Memory B cell (primary cell): ENCODE measurements around the gene HERC5.

Experiments
- ATAC-seq: fragments of 150-1000 bp; cut with Tn5 transposase; 2 replicates; pipeline ENCODE4 v1.10.0; 2021; ENCODE audit warnings: low read depth, mild to moderate bottlenecking, moderate library complexity
- DNase-seq, 2 donors: peaks; one replicate each; pipeline ENCODE4 v3.0.0; 2022; ENCODE audit warnings: low spot score in 2 of 2
- H3K27ac Mint-ChIP-seq: one replicate; pipeline ENCODE4 v1.8.0; 2022; ENCODE audit warnings: mild to moderate bottlenecking, moderate library complexity, mixed read lengths
- H3K27me3 Mint-ChIP-seq: one replicate; pipeline ENCODE4 v1.8.0; 2022; ENCODE audit warnings: mixed read lengths
- H3K36me3 Mint-ChIP-seq: one replicate; pipeline ENCODE4 v1.8.0; 2022; ENCODE audit warnings: mild to moderate bottlenecking, mixed read lengths
- H3K4me1 Mint-ChIP-seq: one replicate; pipeline ENCODE4 v1.8.0; 2022; ENCODE audit warnings: mixed read lengths
- H3K4me3 Mint-ChIP-seq: one replicate; pipeline ENCODE4 v1.8.0; 2022; ENCODE audit warnings: mild to moderate bottlenecking, moderate library complexity, mixed read lengths
- H3K9me3 Mint-ChIP-seq: one replicate; pipeline ENCODE4 v1.8.0; 2022; ENCODE audit warnings: mixed read lengths

Gene HERC5

DNA sequence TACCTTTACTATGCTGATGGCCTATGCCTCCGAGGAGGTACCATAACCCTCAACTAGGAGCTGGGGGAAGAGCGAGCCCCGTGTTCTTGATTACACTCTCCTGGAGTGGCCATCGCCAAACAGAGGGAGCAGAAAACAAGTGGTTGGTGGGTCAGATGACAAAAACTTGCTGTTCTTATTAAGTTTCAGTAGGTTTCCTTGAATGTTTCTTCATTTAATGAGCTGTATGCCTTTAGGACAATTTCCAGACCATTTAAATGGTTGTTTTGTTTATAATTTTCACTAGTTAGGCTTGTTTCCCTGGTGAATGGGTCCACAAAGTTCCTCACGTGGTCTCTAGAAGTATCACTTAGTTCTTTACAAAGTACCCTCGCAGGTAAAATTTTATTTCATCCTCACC is 62.0 kb downstream of the HERC5 start:
- Mint-ChIP-seq H3K4me1 (peaks cover 11% of the 10 kb centered on the region), H3K36me3 (peaks cover 2% of the 10 kb centered on the region), H3K4me3 (no peak overlapping the region), H3K27ac (no peak overlapping the region), H3K9me3 (no peaks in the 10 kb centered on the region), H3K27me3 (no peaks in the 10 kb centered on the region)
- DNase-seq (no peak), ATAC-seq (no peak)

GRCh38 chr4:88522702-88523324 is 65.9 kb downstream of the HERC5 start:
- ATAC-seq (peak; percentile 29), DNase-seq (no peak)
- H3K36me3 Mint-ChIP-seq, result peaks cover 2% of the 10 kb centered on the region
- H3K4me3 Mint-ChIP-seq, result peak overlapping the region; percentile 94
- no peaks in the 10 kb centered on the region for H3K27me3 Mint-ChIP-seq
- no peaks in the 10 kb centered on the region for H3K9me3 Mint-ChIP-seq
- peaks cover 14% of the 10 kb centered on the region for H3K4me1 Mint-ChIP-seq
- peak overlapping the region; percentile 90 for H3K27ac Mint-ChIP-seq

- peak within 1 kb of the TSS; percentile 94 for H3K4me3 Mint-ChIP-seq
- H3K36me3 Mint-ChIP-seq, result peaks cover 2% of the 10 kb centered on the region
- peak; percentile 41 to 63 for DNase-seq
- H3K9me3 Mint-ChIP-seq, result no peaks in the 10 kb centered on the region
- H3K27ac Mint-ChIP-seq, result peak within 1 kb of the TSS; percentile 90
- H3K27me3 Mint-ChIP-seq, result no peaks in the 10 kb centered on the region
- H3K4me1 Mint-ChIP-seq, result peaks cover 20% of the 10 kb centered on the region
- ATAC-seq, result peak; percentile 78
These were observed 66.6 kb downstream of the HERC5 start, which contains the start of gene PYURF for GRCh38 chr4:88523325-88524129. Gene PYURF, minus strand, starts transcription at chr4:88523776. Its CDS starts 76 bp downstream, at chr4:88523700.

- H3K36me3 Mint-ChIP-seq, result peaks cover 2% of the 10 kb centered on the region
- ATAC-seq (no peak), DNase-seq (no peak)
- peaks cover 20% of the 10 kb centered on the region for H3K4me1 Mint-ChIP-seq
- no peaks in the 10 kb centered on the region for H3K27me3 Mint-ChIP-seq
- peak overlapping the region; percentile 94 for H3K4me3 Mint-ChIP-seq
- H3K27ac Mint-ChIP-seq, result peak overlapping the region; percentile 90
- H3K9me3 Mint-ChIP-seq, result no peaks in the 10 kb centered on the region
These were observed 67.3 kb downstream of the HERC5 start for GRCh38 chr4:88524171-88524570.

DNA sequence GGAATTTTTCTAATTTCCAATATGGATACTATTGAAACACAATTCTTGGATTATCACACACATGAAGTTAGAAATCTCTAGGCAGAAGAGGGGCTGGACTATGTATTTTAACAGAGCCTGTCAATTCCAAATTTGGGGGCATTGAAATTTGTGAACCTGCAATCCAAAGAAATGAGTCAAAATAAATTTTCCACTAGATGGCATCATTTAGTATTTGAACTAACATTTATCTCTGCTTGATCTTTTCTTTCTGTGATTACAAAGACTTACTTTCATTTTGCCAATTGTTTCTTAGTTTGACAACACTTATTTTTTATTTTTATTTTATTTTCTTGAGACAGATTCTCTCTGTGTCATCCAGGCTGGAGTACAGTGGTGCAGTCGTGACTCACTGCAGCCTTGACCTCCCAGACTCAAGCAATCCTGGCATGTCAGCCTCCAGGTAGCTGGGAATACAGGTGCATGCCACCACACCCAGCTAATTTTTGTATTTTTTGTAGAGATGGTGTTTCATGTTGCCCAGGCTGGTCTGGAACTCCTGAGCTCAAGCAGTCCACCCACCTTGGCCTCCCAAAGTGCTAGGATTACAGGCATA is 69.4 kb downstream of the HERC5 start:
- H3K4me1 Mint-ChIP-seq, result peaks cover 18% of the 10 kb centered on the region
- ATAC-seq, result no peak
- no peak overlapping the region for H3K27ac Mint-ChIP-seq
- H3K27me3 Mint-ChIP-seq, result no peaks in the 10 kb centered on the region
- no peak for DNase-seq
- no peaks in the 10 kb centered on the region for H3K9me3 Mint-ChIP-seq
- peaks cover under 1% of the 10 kb centered on the region for H3K36me3 Mint-ChIP-seq
- H3K4me3 Mint-ChIP-seq, result no peak overlapping the region

DNA sequence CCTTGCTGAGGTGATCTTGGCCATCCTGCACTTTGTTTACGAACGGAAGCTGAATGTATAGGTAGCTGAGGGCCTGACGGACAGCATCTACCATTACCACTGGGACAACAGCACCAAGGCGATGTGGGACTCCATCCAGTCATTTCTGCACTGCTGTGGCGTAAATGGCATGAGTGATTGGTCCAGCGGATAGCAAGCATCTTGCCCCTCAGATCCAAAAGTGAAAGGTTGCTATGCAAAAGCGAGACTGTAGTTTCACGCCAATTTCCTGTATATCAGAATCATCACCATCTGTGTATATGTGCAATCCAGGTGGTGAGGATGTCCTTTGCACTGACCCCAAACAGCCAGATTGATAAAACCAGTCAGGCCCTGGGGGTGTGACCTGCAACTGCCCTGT is 70.9 kb downstream of the HERC5 start:
- Mint-ChIP-seq H3K27me3 (no peaks in the 10 kb centered on the region), H3K36me3 (no peaks in the 10 kb centered on the region), H3K27ac (no peak overlapping the region), H3K4me3 (peak overlapping the region; percentile 45), H3K4me1 (peaks cover 11% of the 10 kb centered on the region), H3K9me3 (no peaks in the 10 kb centered on the region)
- no peak for DNase-seq
- ATAC-seq, result no peak

DNA sequence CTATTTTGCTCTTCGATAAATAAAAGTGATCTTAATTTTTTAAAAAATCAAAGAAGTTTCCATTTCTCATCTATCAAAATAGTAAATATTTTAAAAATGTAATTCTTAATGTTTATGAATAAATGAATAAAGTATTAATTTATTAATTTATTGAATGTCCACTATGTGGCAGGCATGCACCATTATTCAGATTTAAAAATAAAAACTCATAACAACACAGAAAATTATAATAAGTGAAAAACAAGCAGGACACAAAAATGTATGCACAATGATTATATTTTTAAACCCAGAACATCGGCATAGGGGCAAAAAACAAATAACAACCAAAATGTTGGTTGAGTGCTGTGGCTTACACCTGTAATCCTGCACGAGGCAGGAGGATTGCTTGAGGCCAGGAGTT is 71.9 kb downstream of the HERC5 start:
- Mint-ChIP-seq H3K36me3 (no peaks in the 10 kb centered on the region), H3K9me3 (no peaks in the 10 kb centered on the region), H3K27ac (no peak overlapping the region), H3K4me1 (peaks cover 9% of the 10 kb centered on the region), H3K4me3 (no peak overlapping the region), H3K27me3 (no peaks in the 10 kb centered on the region)
- DNase-seq (no peak), ATAC-seq (no peak)

DNA sequence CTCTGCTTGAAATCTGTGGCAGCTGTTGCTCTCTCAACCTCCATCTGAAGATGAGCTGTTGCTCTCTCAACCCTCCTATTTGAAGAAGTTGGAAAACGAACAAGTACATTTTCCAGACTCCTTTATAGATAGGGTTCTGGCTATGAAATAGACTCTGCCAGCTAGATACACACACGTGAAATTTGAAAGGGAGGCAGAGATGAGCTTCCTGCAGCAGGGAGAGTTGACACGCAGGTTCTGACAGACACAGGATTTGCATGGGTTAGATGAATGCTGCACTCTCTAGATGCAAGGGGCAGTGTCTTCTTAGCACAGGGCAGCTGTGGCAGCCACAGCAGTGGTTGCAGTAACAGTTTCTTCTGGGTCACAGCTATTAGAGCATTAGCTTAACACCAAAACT is 74.6 kb downstream of the HERC5 start:
- H3K4me1 Mint-ChIP-seq, result peaks cover 9% of the 10 kb centered on the region
- ATAC-seq, result no peak
- no peak overlapping the region for H3K4me3 Mint-ChIP-seq
- H3K27me3 Mint-ChIP-seq, result no peaks in the 10 kb centered on the region
- no peak overlapping the region for H3K27ac Mint-ChIP-seq
- H3K9me3 Mint-ChIP-seq, result no peaks in the 10 kb centered on the region
- H3K36me3 Mint-ChIP-seq, result no peaks in the 10 kb centered on the region
- no peak for DNase-seq

DNA sequence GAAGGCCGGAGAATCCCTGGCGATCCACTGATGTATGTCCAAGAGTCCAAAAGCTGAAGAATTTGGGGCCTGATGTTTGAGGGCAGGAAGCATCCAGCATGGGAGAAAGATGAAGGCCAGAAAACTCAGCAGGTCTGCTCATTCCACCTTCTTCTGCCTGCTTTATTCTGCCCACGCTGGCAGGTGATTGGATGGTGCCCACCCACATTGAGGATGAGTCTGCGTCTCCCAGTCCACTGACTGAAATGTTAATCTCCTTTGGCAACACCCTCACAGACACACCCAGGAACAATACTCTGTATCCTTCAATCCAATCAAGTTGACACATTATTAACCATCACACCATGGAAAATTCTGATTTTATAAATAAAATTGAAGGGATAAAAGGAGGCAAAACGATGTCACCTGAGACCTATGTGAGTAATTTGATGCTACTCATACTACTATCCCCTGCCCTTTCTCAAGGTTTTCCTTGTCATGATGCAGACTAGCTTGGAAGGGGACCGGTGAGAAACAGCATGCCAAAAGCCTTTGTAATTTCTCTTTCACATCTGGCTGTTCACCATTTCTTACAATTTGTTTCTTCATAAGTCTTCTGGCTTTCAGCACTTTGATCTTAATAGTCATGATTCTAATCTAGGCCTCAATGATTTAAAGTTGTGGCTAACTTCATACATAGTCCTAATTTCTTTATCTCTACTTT is 76.3 kb downstream of the HERC5 start:
- ATAC-seq (no peak), DNase-seq (no peak)
- Mint-ChIP-seq H3K4me3 (no peak overlapping the region), H3K9me3 (no peaks in the 10 kb centered on the region), H3K27me3 (no peaks in the 10 kb centered on the region), H3K4me1 (peaks cover 1% of the 10 kb centered on the region), H3K27ac (no peak overlapping the region), H3K36me3 (no peaks in the 10 kb centered on the region)

GRCh38 chr4:88533937-88534750 is 77.2 kb downstream of the HERC5 start:
- Mint-ChIP-seq H3K27me3 (no peaks in the 10 kb centered on the region), H3K36me3 (no peaks in the 10 kb centered on the region), H3K9me3 (no peaks in the 10 kb centered on the region), H3K27ac (no peak overlapping the region), H3K4me1 (no peaks in the 10 kb centered on the region), H3K4me3 (no peak overlapping the region)
- DNase-seq (no peak), ATAC-seq (no peak)

- H3K27me3 Mint-ChIP-seq, result peaks cover 3% of the 10 kb centered on the region
- no peaks in the 10 kb centered on the region for H3K9me3 Mint-ChIP-seq
- peaks cover 2% of the 10 kb centered on the region for H3K4me1 Mint-ChIP-seq
- no peaks in the 10 kb centered on the region for H3K36me3 Mint-ChIP-seq
- ATAC-seq (no peak), DNase-seq (no peak)
- H3K27ac Mint-ChIP-seq, result no peak overlapping the region
- H3K4me3 Mint-ChIP-seq, result no peak overlapping the region
These were observed 78.3 kb downstream of the HERC5 start for GRCh38 chr4:88535090-88535755.

- Mint-ChIP-seq H3K27ac (no peak overlapping the region), H3K4me3 (no peak overlapping the region)
- ATAC-seq, result no peak
These were observed 80.8 kb downstream of the HERC5 start for GRCh38 chr4:88537709-88538108.

More at GRCh38 chr4:88537709-88538108, 80.8 kb downstream of the HERC5 start:
- Mint-ChIP-seq H3K9me3 (no peaks in the 10 kb centered on the region), H3K27me3 (peaks cover 3% of the 10 kb centered on the region), H3K36me3 (no peaks in the 10 kb centered on the region), H3K4me1 (peaks cover 2% of the 10 kb centered on the region)
- DNase-seq, result no peak
